ENCODE data around the gene FAM210B.
"Not testable (repeated sequence)": the region's sequence is repeated elsewhere in the genome, so short reads cannot be mapped to it uniquely, and the experiment has no call there.

The FAM210B gene

GRCh38 chr20:56358600-56359211 is at the start of gene FAM210B:
Gene FAM210B, plus strand, starts transcription at chr20:56358974. Its CDS starts 32 bp downstream, at chr20:56359006.
- DNase-seq = peak; percentile 85

- no peak for DNase-seq
Measured at GRCh38 chr20:56316051-56316450, 42.7 kb upstream of the FAM210B start.

GRCh38 chr20:56316483-56316882 is 42.3 kb upstream of the FAM210B start:
- DNase-seq = no peak

DNA sequence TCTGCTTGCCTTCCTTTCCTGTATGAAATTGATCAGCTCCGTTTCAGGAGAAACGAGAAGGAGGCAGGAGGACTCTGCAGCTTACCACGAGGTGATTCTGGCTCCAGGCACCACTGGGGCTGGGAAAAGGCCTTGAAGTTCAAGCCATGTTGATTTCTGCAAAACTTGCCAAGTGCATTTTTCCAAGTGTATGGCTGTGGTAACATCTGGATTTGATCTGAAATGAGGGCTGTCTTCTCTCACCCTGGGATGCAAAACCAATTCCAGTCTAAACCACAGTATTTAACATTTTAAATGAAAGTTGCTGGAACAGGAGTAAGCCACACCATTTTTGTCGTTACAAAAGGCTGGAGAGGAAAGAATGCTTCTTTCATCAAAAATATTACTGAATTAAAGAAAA is 36.1 kb upstream of the FAM210B start:
- DNase-seq = no peak

DNA sequence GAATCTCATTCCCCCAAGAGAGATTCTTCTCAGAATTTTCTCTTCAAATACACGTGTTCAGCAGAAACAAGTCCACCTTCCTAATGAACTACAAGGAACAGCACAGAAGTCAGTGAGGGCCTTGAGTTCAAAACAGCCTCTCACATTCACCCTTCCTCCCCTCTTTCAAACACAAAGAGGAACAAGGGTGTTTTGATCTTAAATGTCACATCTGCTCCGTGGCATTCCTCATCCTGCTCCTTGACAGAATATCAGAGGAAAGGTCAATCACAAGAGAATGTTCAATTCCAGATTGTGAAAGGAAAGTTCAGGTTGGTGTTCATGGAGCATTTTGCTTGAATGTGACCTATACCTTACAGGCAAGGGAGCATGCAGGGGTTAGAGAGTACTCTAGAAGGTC is 35.6 kb upstream of the FAM210B start:
- no peak for DNase-seq

GRCh38 chr20:56323656-56324055 is 35.1 kb upstream of the FAM210B start:
- no peak for DNase-seq

- DNase-seq = no peak
Measured at GRCh38 chr20:56324806-56325205, 34.0 kb upstream of the FAM210B start.

DNA sequence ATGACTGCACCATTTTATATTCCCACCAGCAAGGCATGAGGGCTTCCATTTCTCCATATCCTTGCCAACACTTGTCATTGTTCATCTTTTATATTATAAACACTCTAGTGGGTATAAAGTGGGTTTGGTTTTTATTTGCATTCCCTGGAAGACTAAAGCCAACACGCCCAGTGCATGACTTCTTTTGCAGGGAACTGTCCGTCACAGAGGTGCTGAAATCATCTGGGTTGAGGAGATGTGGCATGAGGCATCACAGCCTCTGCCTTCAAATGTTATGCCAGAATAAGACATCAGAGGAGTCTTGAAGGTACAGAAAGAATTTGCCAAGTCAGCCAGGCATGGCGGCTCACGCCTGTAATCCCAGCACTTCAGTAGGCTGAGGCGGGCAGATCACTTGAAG is 29.9 kb upstream of the FAM210B start:
- DNase-seq = no peak

- DNase-seq = not testable (repeated sequence)
Measured at GRCh38 chr20:56336709-56337108, 22.1 kb upstream of the FAM210B start.

- no peak for DNase-seq
Measured at GRCh38 chr20:56342783-56343182, 16.0 kb upstream of the FAM210B start.

DNA sequence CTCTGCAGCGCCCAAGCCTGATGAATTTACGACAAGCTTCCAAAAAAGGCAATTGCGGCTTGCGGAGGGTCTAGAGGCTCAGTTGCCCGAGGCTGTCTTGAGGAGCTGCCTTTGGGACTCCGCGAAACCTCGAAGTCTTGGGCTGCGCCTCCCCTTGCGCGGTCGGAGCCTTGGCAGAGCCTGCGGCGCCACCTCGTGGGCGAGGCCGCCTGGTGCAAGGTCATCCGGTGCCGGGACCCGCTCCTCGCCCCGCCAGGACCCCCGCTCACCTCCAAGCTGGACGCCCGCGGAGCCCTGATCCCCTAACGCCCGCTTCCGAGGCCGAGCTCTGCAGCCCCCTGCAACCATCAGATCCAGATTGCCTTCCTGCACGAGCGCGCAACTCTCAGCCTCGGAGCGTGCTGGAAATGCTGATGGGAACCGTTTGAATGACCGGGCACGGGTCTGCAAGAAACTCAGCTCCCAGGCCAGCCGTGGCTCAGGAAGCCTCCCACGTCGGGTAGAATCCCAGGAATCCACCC is 14.9 kb upstream of the FAM210B start:
- DNase-seq = peak; percentile 13

DNA sequence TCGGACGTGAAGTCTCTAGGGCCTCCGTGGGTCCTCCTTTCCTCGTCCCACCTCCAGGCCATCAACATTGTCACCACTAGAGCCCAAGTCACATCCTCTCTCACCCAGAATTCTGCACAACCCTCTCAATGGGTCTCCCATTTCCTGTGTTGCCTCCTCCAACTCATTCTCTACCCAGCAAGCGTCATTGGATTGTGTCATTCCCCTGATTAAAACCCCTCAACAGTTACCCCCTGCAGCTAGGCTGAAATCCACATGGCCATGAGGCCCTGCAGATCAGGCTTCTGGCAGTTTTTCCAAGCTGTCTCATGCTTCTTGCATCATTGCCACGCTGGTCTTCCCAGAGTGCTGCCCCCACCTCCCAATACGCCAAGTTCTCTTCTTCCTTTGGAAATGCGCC is 12.9 kb upstream of the FAM210B start:
- no peak for DNase-seq

GRCh38 chr20:56347628-56348304 is 11.0 kb upstream of the FAM210B start:
- no peak for DNase-seq

DNA sequence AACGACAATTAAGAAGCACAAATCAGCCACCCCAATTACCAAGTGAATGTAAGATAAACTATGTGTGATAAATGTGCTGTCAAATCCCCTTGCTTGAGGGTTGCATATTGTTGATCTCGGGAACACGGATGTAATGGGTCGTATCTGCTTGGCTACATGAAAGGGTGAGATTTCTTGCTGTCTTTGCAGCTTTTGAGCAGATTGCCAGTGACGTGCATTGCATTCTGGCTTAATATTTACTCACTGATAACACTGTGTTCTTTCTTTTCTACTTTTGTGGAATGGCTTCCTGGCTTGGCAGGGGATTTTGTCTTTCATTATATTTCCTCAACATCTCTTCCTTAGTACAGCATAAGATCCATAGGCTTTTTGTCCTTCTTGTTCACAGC is 10.5 kb upstream of the FAM210B start:
- no peak for DNase-seq

DNA sequence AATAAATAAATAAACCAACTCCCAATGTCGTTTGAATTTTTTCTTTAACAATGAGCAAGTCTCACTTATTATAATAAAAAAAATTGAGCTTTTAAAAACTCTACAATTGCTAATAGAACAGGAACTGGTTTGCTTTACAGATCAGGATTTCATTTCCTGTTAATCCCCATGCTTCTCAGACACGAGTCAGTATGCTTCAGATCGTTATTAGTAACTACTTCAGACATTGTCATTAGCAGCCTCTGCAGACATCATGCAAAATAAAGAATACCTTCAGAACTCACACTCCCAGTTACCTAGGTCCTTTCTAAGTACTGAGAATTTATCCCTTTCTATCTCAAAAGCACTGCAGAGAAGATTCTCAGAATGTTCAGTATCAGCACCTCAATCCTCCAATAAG is 10.0 kb upstream of the FAM210B start:
- no peak for DNase-seq

- DNase-seq = no peak
Measured at GRCh38 chr20:56350842-56351241, 7.9 kb upstream of the FAM210B start.

GRCh38 chr20:56352345-56353055 is 6.3 kb upstream of the FAM210B start:
- DNase-seq = no peak

DNA sequence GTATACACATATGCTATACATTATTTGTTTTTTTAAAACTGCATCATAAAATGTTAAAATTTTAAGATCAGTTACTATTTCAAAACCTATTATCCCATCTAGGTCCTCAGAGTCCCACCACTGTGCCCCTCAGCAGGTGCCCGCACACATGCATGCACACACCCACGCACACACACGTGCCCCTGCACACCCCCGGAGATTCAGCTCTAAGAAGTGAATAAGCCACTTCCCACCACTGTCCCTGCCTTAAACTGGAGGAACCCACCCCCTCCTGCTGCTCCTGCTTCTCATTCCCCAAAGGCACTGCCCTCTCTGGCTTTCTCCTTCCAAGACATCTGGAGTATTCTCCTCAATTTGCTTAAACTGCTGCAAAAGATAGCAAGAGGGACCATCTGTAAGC is 5.4 kb upstream of the FAM210B start:
- DNase-seq = no peak

GRCh38 chr20:56358070-56358469 is 704 bp upstream of the FAM210B start:
- no peak for DNase-seq

DNA sequence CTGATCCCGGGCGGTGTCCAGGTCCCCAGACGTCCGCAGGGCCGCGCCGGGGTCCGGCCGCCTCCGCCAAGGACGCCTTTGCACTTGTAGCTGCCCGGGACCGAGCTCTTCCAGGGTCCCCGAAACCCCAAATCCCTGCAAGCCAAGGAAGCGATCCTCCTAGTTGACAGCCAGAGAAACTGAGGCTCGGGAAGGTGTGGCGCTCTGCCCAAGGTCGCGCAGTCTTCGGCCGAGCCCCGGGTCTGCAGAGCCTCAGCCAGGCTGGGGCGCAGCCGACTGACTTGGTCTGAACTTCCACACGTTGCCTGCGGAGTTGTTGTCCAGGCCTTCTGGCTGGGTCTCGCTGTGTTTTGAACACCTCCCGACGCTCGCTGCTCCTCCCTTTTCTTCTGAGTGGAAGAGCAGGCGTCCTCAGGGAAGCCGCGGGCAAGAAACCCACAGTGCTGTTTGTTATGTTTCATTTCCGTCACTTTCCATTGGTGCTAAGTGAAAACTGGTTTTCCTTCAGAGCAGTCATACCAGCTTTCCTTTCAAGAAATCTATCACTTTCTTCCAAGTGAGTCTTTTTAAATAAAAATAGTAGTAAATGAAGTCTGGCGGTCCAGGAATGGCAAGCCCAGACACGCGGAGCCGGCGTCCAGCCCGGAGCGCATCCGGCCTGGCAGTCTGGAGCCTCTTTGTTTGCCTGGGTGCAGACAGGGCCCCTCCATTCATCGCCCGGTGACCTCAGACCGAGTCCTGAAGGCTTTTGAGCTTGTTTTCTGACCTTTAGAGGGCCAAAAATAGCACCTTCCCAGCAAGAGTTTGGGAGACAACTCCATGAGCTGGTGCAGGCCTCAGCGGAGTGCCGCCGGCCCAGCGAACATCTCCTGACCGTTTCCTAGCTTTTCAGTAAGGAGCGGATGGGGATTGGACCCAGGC is 698 bp downstream of the FAM210B start:
- DNase-seq = peak; percentile 66

- DNase-seq = no peak
Measured at GRCh38 chr20:56360133-56360907, 1.5 kb downstream of the FAM210B start.

GRCh38 chr20:56360908-56361205 is 2.1 kb downstream of the FAM210B start:
- DNase-seq = no peak
